HL-60 (cell line): ENCODE measurements around the gene TMEM183A.

Source experiments
- DNase-seq, 2 experiments: peaks; one replicate each; pipeline ENCODE4 v3.0.0-alpha.2; 2010 to 2020; ENCODE audit warnings: low read depth in 1 of 2, low spot score in 1 of 2
- H3K27ac ChIP-seq: fragments of 250-450 bp; sonication (Bioruptor Pico); replicated peaks from 2 replicates; pipeline ENCODE4 v1.5.1; 2020; ENCODE audit warnings: mild to moderate bottlenecking, moderate library complexity
- H3K27me3 ChIP-seq: fragments of 250-450 bp; sonication (Bioruptor Pico); 2 replicates; pipeline ENCODE4 v1.5.1; 2021; ENCODE audit warnings: mild to moderate bottlenecking, moderate library complexity; ENCODE audit not compliant: insufficient read depth, poor library complexity, severe bottlenecking
- H3K4me3 ChIP-seq: replicated peaks from 2 replicates; pipeline ENCODE4 v1.5.1; 2011; ENCODE audit warnings: mild to moderate bottlenecking, control low read depth, low read length; ENCODE audit not compliant: insufficient read depth
- GABPA ChIP-seq: IDR thresholded peaks from 2 replicates; pipeline ENCODE4 v1.6.1; 2012; ENCODE audit warnings: low read depth
- POLR2AphosphoS5 ChIP-seq: IDR thresholded peaks from 2 replicates; pipeline ENCODE4 v1.6.1; 2012; ENCODE audit warnings: low read depth
- SPI1 ChIP-seq: IDR thresholded peaks from 2 replicates; pipeline ENCODE4 v1.6.1; 2012; ENCODE audit warnings: low read depth, mild to moderate bottlenecking, borderline replicate concordance
- TF ChIP-seq, protein P1 (sequence below): IDR thresholded peaks from one replicate; pipeline ENCODE4 v1.5.1; 2011; ENCODE audit warnings: low read length, control low read depth, inconsistent platforms; ENCODE audit not compliant: insufficient read depth
- TF ChIP-seq, protein P2 (sequence below): IDR thresholded peaks from 2 replicates; pipeline ENCODE4 v1.6.1; 2012; ENCODE audit warnings: low read depth; ENCODE audit not compliant: insufficient replicate concordance

The TMEM183A gene

DNA sequence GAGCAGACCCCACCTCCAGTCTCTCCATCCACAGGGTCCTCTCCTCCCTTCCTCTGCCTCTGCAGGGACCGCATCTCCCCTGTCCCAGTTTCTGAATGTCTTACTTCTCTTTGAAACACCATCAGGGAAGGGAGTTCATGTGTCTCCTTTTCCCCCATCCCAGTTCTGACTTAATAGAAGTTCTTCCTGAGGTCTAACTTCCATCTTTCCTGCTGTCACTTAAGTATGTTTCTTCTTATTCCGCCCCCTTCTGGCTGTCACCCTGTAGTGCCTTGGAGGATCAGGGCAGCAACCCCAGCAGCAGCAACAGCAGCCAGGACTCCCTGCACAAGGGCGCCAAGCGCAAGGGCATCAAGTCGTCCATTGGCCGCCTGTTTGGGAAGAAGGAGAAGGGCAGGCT lies 49.3 kb downstream of the TMEM183A start:
- Histone ChIP-seq H3K27ac (peak overlapping the region; percentile 81), H3K4me3 (no peak overlapping the region), H3K27me3 (no peaks in the 10 kb centered on the region)
- DNase-seq: no peak
- TF ChIP-seq GABPA (no peak), POLR2AphosphoS5 (no peak), SPI1 (no peak)
- TF ChIP-seq, protein P1, sequence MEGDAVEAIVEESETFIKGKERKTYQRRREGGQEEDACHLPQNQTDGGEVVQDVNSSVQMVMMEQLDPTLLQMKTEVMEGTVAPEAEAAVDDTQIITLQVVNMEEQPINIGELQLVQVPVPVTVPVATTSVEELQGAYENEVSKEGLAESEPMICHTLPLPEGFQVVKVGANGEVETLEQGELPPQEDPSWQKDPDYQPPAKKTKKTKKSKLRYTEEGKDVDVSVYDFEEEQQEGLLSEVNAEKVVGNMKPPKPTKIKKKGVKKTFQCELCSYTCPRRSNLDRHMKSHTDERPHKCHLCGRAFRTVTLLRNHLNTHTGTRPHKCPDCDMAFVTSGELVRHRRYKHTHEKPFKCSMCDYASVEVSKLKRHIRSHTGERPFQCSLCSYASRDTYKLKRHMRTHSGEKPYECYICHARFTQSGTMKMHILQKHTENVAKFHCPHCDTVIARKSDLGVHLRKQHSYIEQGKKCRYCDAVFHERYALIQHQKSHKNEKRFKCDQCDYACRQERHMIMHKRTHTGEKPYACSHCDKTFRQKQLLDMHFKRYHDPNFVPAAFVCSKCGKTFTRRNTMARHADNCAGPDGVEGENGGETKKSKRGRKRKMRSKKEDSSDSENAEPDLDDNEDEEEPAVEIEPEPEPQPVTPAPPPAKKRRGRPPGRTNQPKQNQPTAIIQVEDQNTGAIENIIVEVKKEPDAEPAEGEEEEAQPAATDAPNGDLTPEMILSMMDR: no peak
- TF ChIP-seq, protein P2, sequence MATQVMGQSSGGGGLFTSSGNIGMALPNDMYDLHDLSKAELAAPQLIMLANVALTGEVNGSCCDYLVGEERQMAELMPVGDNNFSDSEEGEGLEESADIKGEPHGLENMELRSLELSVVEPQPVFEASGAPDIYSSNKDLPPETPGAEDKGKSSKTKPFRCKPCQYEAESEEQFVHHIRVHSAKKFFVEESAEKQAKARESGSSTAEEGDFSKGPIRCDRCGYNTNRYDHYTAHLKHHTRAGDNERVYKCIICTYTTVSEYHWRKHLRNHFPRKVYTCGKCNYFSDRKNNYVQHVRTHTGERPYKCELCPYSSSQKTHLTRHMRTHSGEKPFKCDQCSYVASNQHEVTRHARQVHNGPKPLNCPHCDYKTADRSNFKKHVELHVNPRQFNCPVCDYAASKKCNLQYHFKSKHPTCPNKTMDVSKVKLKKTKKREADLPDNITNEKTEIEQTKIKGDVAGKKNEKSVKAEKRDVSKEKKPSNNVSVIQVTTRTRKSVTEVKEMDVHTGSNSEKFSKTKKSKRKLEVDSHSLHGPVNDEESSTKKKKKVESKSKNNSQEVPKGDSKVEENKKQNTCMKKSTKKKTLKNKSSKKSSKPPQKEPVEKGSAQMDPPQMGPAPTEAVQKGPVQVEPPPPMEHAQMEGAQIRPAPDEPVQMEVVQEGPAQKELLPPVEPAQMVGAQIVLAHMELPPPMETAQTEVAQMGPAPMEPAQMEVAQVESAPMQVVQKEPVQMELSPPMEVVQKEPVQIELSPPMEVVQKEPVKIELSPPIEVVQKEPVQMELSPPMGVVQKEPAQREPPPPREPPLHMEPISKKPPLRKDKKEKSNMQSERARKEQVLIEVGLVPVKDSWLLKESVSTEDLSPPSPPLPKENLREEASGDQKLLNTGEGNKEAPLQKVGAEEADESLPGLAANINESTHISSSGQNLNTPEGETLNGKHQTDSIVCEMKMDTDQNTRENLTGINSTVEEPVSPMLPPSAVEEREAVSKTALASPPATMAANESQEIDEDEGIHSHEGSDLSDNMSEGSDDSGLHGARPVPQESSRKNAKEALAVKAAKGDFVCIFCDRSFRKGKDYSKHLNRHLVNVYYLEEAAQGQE: no peak

DNA sequence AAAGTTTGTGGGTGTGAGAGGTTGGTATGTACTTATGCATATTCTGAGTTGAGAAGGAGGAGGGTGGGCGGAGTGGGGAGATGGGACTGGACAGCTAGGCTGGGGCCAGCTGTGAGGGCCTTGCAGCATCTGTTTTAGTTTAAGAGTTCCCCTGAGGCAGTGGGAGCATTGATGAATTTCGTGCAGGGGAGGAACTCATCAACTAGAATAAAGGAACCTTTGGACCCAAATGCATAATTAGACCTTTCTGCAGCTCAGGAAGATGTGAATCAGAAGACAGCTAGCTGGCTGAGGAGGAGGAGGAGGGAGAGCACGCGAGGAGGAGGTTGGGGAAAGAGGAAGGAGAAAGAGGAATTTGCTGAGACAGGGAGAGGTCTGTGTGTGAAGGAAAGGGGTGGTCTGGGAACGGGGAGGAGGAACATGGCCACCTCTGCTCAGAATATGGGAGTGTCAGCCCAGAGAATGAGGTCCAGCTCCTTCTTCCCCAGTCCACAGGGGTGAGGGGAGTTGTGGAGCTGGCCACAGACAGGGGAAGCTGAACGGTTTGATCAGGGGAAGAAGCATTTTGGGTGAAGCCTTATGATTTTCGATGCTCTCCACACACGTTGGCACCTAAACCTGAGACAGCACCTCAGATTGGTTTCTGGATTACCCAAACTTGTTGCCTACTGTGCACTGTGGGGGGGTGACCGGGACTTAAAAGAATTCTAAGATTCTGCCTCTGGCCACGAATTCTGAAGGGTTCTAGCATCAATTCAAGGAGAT lies 50.9 kb downstream of the TMEM183A start:
- Histone ChIP-seq H3K27me3 (no peaks in the 10 kb centered on the region), H3K4me3 (no peak overlapping the region), H3K27ac (peak overlapping the region; percentile 81)
- TF ChIP-seq POLR2AphosphoS5 (0 out of 2 replicates have a peak, but pooled peaks have one; percentile 24), SPI1 (0 out of 2 replicates have a peak, but pooled peaks have one; percentile 16)
- TF ChIP-seq, protein P2: no peak
- peak; percentile 62 to 77 for DNase-seq

DNA sequence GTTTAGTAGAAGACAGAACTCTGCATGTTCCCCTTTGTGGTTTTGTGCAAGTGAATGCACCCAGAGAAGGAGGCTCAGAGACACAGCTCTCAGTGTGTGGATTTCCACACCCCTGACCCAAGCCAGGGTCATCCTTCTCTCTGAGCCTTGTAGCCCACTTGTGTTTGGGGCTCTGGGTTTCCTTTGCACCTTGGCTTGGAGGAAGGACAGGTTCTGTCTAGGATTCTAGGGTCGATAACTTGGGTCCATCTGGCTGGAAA lies 51.4 kb downstream of the TMEM183A start:
- TF ChIP-seq POLR2AphosphoS5 (no peak), SPI1 (no peak)
- TF ChIP-seq, protein P1: no peak
- Histone ChIP-seq H3K4me3 (no peak overlapping the region), H3K27me3 (no peaks in the 10 kb centered on the region), H3K27ac (peak overlapping the region; percentile 81)
- peak in 1 of 2 experiments; percentile 82 for DNase-seq

DNA sequence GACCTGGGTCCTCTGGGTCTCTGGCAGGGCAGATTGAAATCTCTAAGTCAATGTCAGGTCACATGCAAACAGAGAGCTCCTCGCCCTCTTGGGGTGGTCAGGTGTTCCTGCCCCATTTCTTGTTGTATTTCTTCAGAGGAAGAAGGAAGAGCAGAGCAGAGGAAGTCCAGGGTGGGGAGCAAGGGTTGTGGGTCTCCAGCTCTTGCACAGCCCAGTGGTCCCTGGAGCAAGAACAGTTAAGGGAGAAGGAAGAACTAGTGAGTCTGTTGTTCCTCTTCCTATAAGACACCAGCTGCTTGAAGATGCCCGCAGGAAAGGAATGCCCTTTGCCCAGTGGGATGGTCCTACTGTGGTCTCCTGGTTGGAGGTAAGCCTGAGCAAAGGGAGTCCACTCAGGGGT lies 52.3 kb downstream of the TMEM183A start:
- no peak overlapping the region for H3K4me3 ChIP-seq
- TF ChIP-seq SPI1: peak; percentile 90
- no peak for TF ChIP-seq GABPA
- TF ChIP-seq POLR2AphosphoS5: peak; percentile 47; the same call in 1 of the 2 replicates
- DNase-seq: peak; percentile 89
- no peaks in the 10 kb centered on the region for H3K27me3 ChIP-seq
- H3K27ac ChIP-seq: peak overlapping the region; percentile 81

DNA sequence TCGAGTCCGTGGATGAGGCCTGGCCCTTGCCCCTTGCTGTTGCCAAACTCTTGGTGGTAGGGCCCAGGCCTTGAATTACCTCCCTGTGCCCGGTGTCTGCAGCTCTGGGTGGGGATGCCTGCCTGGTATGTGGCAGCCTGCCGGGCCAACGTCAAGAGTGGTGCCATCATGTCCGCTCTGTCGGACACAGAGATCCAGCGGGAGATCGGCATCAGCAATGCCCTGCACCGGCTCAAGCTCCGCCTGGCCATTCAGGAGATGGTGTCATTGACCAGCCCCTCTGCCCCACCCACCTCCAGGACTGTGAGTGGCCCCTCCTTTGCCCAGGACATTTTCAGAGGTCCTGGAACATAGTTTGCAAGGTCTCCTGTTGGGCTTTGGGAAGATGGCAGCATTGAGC lies 52.9 kb downstream of the TMEM183A start:
- DNase-seq: no peak
- Histone ChIP-seq H3K27me3 (no peaks in the 10 kb centered on the region), H3K4me3 (no peak overlapping the region), H3K27ac (peak overlapping the region; percentile 81)
- TF ChIP-seq GABPA: no peak
- TF ChIP-seq POLR2AphosphoS5: no peak
- no peak for TF ChIP-seq SPI1
- TF ChIP-seq, protein P1: no peak
- TF ChIP-seq, protein P2: no peak
